Activated naive CD8-positive, alpha-beta T cell treated with anti-CD3 and anti-CD28 coated beads, Interleukin-2, amount 50 U/mL, for 24 hours (primary cell): ENCODE measurements around the gene VAC14.
A peak's percentile ranks its signal among the peaks of the same experiment; 100 is the strongest.
"Not testable (repeated sequence)": the region's sequence is repeated elsewhere in the genome, so short reads cannot be mapped to it uniquely, and the experiment has no call there.

Source experiments
- ATAC-seq: fragments of 150-1000 bp; cut with Tn5 transposase; one replicate; pipeline ENCODE4 v1.10.0; 2021
- DNase-seq: peaks from one replicate; pipeline ENCODE4 v3.0.0; 2021
- H3K27ac Mint-ChIP-seq: one replicate; pipeline ENCODE4 v1.8.0; 2021; ENCODE audit warnings: mild to moderate bottlenecking, mixed read lengths
- H3K27me3 Mint-ChIP-seq: one replicate; pipeline ENCODE4 v1.8.0; 2021; ENCODE audit warnings: mixed read lengths
- H3K36me3 Mint-ChIP-seq: one replicate; pipeline ENCODE4 v1.8.0; 2021; ENCODE audit warnings: low read depth, mixed read lengths
- H3K4me1 Mint-ChIP-seq: one replicate; pipeline ENCODE4 v1.8.0; 2021; ENCODE audit warnings: mixed read lengths
- H3K4me3 Mint-ChIP-seq: one replicate; pipeline ENCODE4 v1.8.0; 2021; ENCODE audit warnings: mild to moderate bottlenecking, moderate library complexity, mixed read lengths
- H3K9me3 Mint-ChIP-seq: one replicate; pipeline ENCODE4 v1.8.0; 2021; ENCODE audit warnings: mixed read lengths

Gene VAC14

GRCh38 chr16:70800781-70801480 lies at the start of gene VAC14:
VAC14 (minus strand) TSS chr16:70801158; CDS start chr16:70800900, 258 bp downstream.
- H3K9me3 Mint-ChIP-seq = no peaks in the 10 kb centered on the region
- H3K27ac Mint-ChIP-seq = peak within 1 kb of the TSS; percentile 87
- H3K27me3 Mint-ChIP-seq = no peaks in the 10 kb centered on the region
- peaks cover 35% of the 10 kb centered on the region for H3K4me1 Mint-ChIP-seq
- ATAC-seq (peak; percentile 89), DNase-seq (peak; percentile 98)
- peak within 1 kb of the TSS; percentile 92 for H3K4me3 Mint-ChIP-seq
- H3K36me3 Mint-ChIP-seq = peaks cover 2% of the 10 kb centered on the region

GRCh38 chr16:70823498-70824118 lies 22.6 kb upstream of the VAC14 start:
- H3K27me3 Mint-ChIP-seq, H3K9me3 Mint-ChIP-seq, H3K4me1 Mint-ChIP-seq, DNase-seq, ATAC-seq, H3K36me3 Mint-ChIP-seq, H3K4me3 Mint-ChIP-seq, H3K27ac Mint-ChIP-seq: not testable (repeated sequence)

GRCh38 chr16:70822734-70823133 lies 21.8 kb upstream of the VAC14 start:
- not testable (repeated sequence) for H3K36me3 Mint-ChIP-seq

GRCh38 chr16:70818088-70818487 lies 17.1 kb upstream of the VAC14 start:
- H3K9me3 Mint-ChIP-seq, H3K4me1 Mint-ChIP-seq, H3K36me3 Mint-ChIP-seq, ATAC-seq, H3K27me3 Mint-ChIP-seq, DNase-seq, H3K27ac Mint-ChIP-seq, H3K4me3 Mint-ChIP-seq: not testable (repeated sequence)

More at GRCh38 chr16:70822734-70823133, 21.8 kb upstream of the VAC14 start:
- not testable (repeated sequence) for H3K9me3 Mint-ChIP-seq, H3K4me1 Mint-ChIP-seq, ATAC-seq, H3K27ac Mint-ChIP-seq, H3K4me3 Mint-ChIP-seq, H3K27me3 Mint-ChIP-seq, DNase-seq

GRCh38 chr16:70809392-70810060 lies 8.6 kb upstream of the VAC14 start:
- no peaks in the 10 kb centered on the region for H3K9me3 Mint-ChIP-seq
- H3K4me3 Mint-ChIP-seq = no peak overlapping the region
- H3K4me1 Mint-ChIP-seq = peaks cover 5% of the 10 kb centered on the region
- H3K36me3 Mint-ChIP-seq = no peaks in the 10 kb centered on the region
- ATAC-seq (no peak), DNase-seq (no peak)
- H3K27me3 Mint-ChIP-seq = peaks cover 7% of the 10 kb centered on the region
- H3K27ac Mint-ChIP-seq = no peak overlapping the region

- Mint-ChIP-seq H3K27me3 (peaks cover 7% of the 10 kb centered on the region), H3K27ac (no peak overlapping the region), H3K4me3 (no peak overlapping the region), H3K4me1 (peaks cover 8% of the 10 kb centered on the region), H3K36me3 (no peaks in the 10 kb centered on the region), H3K9me3 (no peaks in the 10 kb centered on the region)
- DNase-seq (no peak), ATAC-seq (no peak)
These were observed 7.4 kb upstream of the VAC14 start for GRCh38 chr16:70808371-70808770.

- Mint-ChIP-seq H3K36me3 (peaks cover 2% of the 10 kb centered on the region), H3K27ac (no peak overlapping the region), H3K27me3 (peaks cover 7% of the 10 kb centered on the region), H3K9me3 (no peaks in the 10 kb centered on the region), H3K4me1 (peaks cover 16% of the 10 kb centered on the region), H3K4me3 (no peak overlapping the region)
- ATAC-seq (no peak), DNase-seq (no peak)
These were observed 4.8 kb upstream of the VAC14 start for GRCh38 chr16:70805787-70806186.

GRCh38 chr16:70805380-70805779 lies 4.4 kb upstream of the VAC14 start:
- DNase-seq (no peak), ATAC-seq (no peak)
- no peaks in the 10 kb centered on the region for H3K9me3 Mint-ChIP-seq
- H3K27ac Mint-ChIP-seq = no peak overlapping the region
- H3K36me3 Mint-ChIP-seq = peaks cover 2% of the 10 kb centered on the region
- H3K4me3 Mint-ChIP-seq = no peak overlapping the region
- peaks cover 18% of the 10 kb centered on the region for H3K4me1 Mint-ChIP-seq
- H3K27me3 Mint-ChIP-seq = peaks cover 7% of the 10 kb centered on the region

GRCh38 chr16:70804734-70805169 lies 3.8 kb upstream of the VAC14 start:
- Mint-ChIP-seq H3K4me1 (peaks cover 24% of the 10 kb centered on the region), H3K9me3 (no peaks in the 10 kb centered on the region), H3K27ac (no peak overlapping the region), H3K27me3 (peaks cover 5% of the 10 kb centered on the region), H3K36me3 (peaks cover 2% of the 10 kb centered on the region), H3K4me3 (no peak overlapping the region)
- ATAC-seq (no peak), DNase-seq (no peak)

- H3K4me1 Mint-ChIP-seq = peaks cover 28% of the 10 kb centered on the region
- DNase-seq (no peak), ATAC-seq (no peak)
- no peaks in the 10 kb centered on the region for H3K9me3 Mint-ChIP-seq
- H3K36me3 Mint-ChIP-seq = peaks cover 2% of the 10 kb centered on the region
- no peak overlapping the region for H3K27ac Mint-ChIP-seq
- peaks cover 5% of the 10 kb centered on the region for H3K27me3 Mint-ChIP-seq
- H3K4me3 Mint-ChIP-seq = no peak overlapping the region
These were observed 3.3 kb upstream of the VAC14 start for GRCh38 chr16:70804153-70804733.

- ATAC-seq (no peak), DNase-seq (no peak)
- H3K27ac Mint-ChIP-seq = no peak overlapping the region
- H3K4me1 Mint-ChIP-seq = peaks cover 34% of the 10 kb centered on the region
- H3K36me3 Mint-ChIP-seq = peaks cover 2% of the 10 kb centered on the region
- H3K4me3 Mint-ChIP-seq = no peak overlapping the region
- no peaks in the 10 kb centered on the region for H3K9me3 Mint-ChIP-seq
- H3K27me3 Mint-ChIP-seq = peaks cover 2% of the 10 kb centered on the region
These were observed 2.4 kb upstream of the VAC14 start for GRCh38 chr16:70803319-70803718.

- peaks cover 35% of the 10 kb centered on the region for H3K4me1 Mint-ChIP-seq
- H3K36me3 Mint-ChIP-seq = peaks cover 2% of the 10 kb centered on the region
- H3K27ac Mint-ChIP-seq = no peak overlapping the region
- no peak for ATAC-seq
- H3K9me3 Mint-ChIP-seq = no peaks in the 10 kb centered on the region
- no peaks in the 10 kb centered on the region for H3K27me3 Mint-ChIP-seq
- peak overlapping the region; percentile 92 for H3K4me3 Mint-ChIP-seq
- DNase-seq = no peak
These were observed 653 bp upstream of the VAC14 start for GRCh38 chr16:70801611-70802010.

GRCh38 chr16:70800311-70800710 lies 647 bp downstream of the VAC14 start:
- Mint-ChIP-seq H3K36me3 (peaks cover 2% of the 10 kb centered on the region), H3K4me3 (peak overlapping the region; percentile 92), H3K4me1 (peaks cover 32% of the 10 kb centered on the region), H3K27me3 (no peaks in the 10 kb centered on the region), H3K27ac (peak overlapping the region; percentile 87), H3K9me3 (no peaks in the 10 kb centered on the region)
- DNase-seq (peak; percentile 8), ATAC-seq (peak; percentile 5)

- DNase-seq (no peak), ATAC-seq (no peak)
- Mint-ChIP-seq H3K27me3 (no peaks in the 10 kb centered on the region), H3K4me3 (no peak overlapping the region), H3K27ac (no peak overlapping the region), H3K4me1 (peaks cover 24% of the 10 kb centered on the region), H3K9me3 (no peaks in the 10 kb centered on the region), H3K36me3 (peaks cover 2% of the 10 kb centered on the region)
These were observed 4.7 kb downstream of the VAC14 start for GRCh38 chr16:70796301-70796700.
